GM12878 (cell line): ENCODE measurements around the gene RUNDC3A. TPM values are rescaled to one million over a fixed set of nuclear protein-coding genes. Genes with fewer than 3 reads are reported as not detected.
A peak's percentile ranks its signal among the peaks of the same experiment; 100 is the strongest.

Experiments used
- ATAC-seq: fragments of 200-7000 bp; cut with Tn5 transposase; 3 replicates; pipeline ENCODE4 v1.9.1; 2020; ENCODE audit warnings: mild to moderate bottlenecking, moderate library complexity
- BruUV-seq: library from RNA; stranded (reverse); fragments of 400-500 nt; replicated peaks from 2 replicates; lab custom pipeline; 2021; lab: Mats Ljungman, UMichigan
- CTCF ChIA-PET: fragments of 300-600 bp; sonication (Branson Sonifier 250); formaldehyde crosslinking; extraction: SDS; loops from one replicate; lab custom pipeline; 2021; ENCODE audit warnings: inconsistent platforms; lab: Yijun Ruan, JAX
- POLR2A ChIA-PET: fragments of 350-600 bp; formaldehyde crosslinking; extraction: SDS; loops from one replicate; lab custom pipeline; 2021; ENCODE audit warnings: inconsistent platforms; lab: Charles Lee
- RAD21 ChIA-PET: fragments of 300-600 bp; sonication (Branson Sonifier 250); formaldehyde crosslinking; loops from one replicate; lab custom pipeline; 2023; ENCODE audit warnings: antibody characterized with exemption; ENCODE audit not compliant: unreplicated experiment; lab: Charles Lee
- SMC1A ChIA-PET: fragments of 300-600 bp; sonication (Branson Sonifier 250); formaldehyde crosslinking; loops from one replicate; lab custom pipeline; 2023; ENCODE audit not compliant: unreplicated experiment, uncharacterized antibody; lab: Charles Lee
- DNase-seq: peaks from one replicate; pipeline ENCODE4 v3.0.0-alpha.2; 2011; ENCODE audit warnings: low read depth, low spot score
- FAIRE-seq: peaks from 3 replicates; lab custom pipeline; 2011; peaks lifted over from hg19 to GRCh38; lab: Jason Lieb, UNC
- H2AFZ ChIP-seq: 2 replicates; pipeline ENCODE4 v1.6.0; 2011; ENCODE audit warnings: low read depth, low read length, control low read depth; ENCODE audit not compliant: control insufficient read depth
- H3K27ac ChIP-seq: 2 replicates; pipeline ENCODE4 v1.5.1; 2011; ENCODE audit warnings: control low read depth; ENCODE audit not compliant: control insufficient read depth, insufficient read depth
- H3K27me3 ChIP-seq, 2 experiments: replicated peaks in 1 of 2; 2 replicates each; pipeline versions ENCODE4 v1.6.0 to v1.6.1; 2011; ENCODE audit warnings: low read length in 1 of 2; ENCODE audit not compliant: control insufficient read depth in 2 of 2, insufficient read depth in 2 of 2
- H3K36me3 ChIP-seq, 2 experiments: 2 replicates each; pipeline ENCODE4 v1.5.1; 2011; ENCODE audit warnings: low read length in 1 of 2; ENCODE audit not compliant: control insufficient read depth in 2 of 2, insufficient read depth in 2 of 2
- H3K4me1 ChIP-seq: 2 replicates; pipeline ENCODE4 v1.6.1; 2011; ENCODE audit warnings: mild to moderate bottlenecking, low read length, moderate library complexity, mixed read lengths; ENCODE audit not compliant: control insufficient read depth, insufficient read depth
- H3K4me2 ChIP-seq: 2 replicates; pipeline ENCODE4 v1.6.0; 2011; ENCODE audit warnings: control low read depth; ENCODE audit not compliant: control insufficient read depth, insufficient read depth
- H3K4me3 ChIP-seq: fragments of 200-600 bp; sonication (generic); 2 replicates; pipeline ENCODE4 v1.5.1; 2016
- H3K79me2 ChIP-seq: 2 replicates; pipeline ENCODE4 v1.6.0; 2011; ENCODE audit warnings: low read length; ENCODE audit not compliant: control insufficient read depth, insufficient read depth
- H3K9ac ChIP-seq: 2 replicates; pipeline ENCODE4 v1.8.0; 2011; ENCODE audit warnings: low read length, control low read depth, mixed read lengths; ENCODE audit not compliant: control insufficient read depth, insufficient read depth
- H3K9me3 ChIP-seq: replicated peaks from 3 replicates; pipeline ENCODE4 v1.5.1; 2011; ENCODE audit warnings: mild to moderate bottlenecking, low read length; ENCODE audit not compliant: control insufficient read depth, insufficient read depth
- H4K20me1 ChIP-seq: 2 replicates; pipeline ENCODE4 v1.6.0; 2011; ENCODE audit not compliant: control insufficient read depth, insufficient read depth
- EED ChIP-seq: sonication (generic); IDR thresholded peaks from 2 replicates; pipeline ENCODE4 v1.6.1; 2016; ENCODE audit warnings: antibody characterized with exemption, low read depth
- JUND ChIP-seq: IDR thresholded peaks from 2 replicates; pipeline ENCODE4 v1.6.1; 2012; ENCODE audit warnings: low read depth, mild to moderate bottlenecking, low read length, improper control_type of control experiment, moderate library complexity
- NR2F1 ChIP-seq: fragments of 450-650 bp; conservative IDR thresholded peaks from 2 replicates; pipeline ENCODE4 v1.6.1; 2017; ENCODE audit warnings: mild to moderate bottlenecking
- POLR2A ChIP-seq: IDR thresholded peaks from 2 replicates; pipeline ENCODE4 v1.6.1; 2011; ENCODE audit warnings: low read depth, mild to moderate bottlenecking, low read length
- SKIL ChIP-seq: fragments of 450-650 bp; IDR thresholded peaks from 2 replicates; pipeline ENCODE4 v1.6.1; 2017; ENCODE audit warnings: mild to moderate bottlenecking, low read depth, inconsistent platforms; ENCODE audit not compliant: poor library complexity, severe bottlenecking
- SMARCA5 ChIP-seq: fragments of 450-650 bp; IDR thresholded peaks from 2 replicates; pipeline ENCODE4 v1.6.1; 2017; ENCODE audit warnings: mild to moderate bottlenecking
- WGBS: methylation state at CpG from one replicate; pipeline ENCODE4 v1.1.6; 2016; ENCODE audit warnings: low lambda C conversion rate; ENCODE audit not compliant: insufficient replicate concordance, insufficient coverage; ENCODE audit errors: missing lambda C conversion rate; 5-methylcytosine and 5-hydroxymethylcytosine counted together
- in situ Hi-C: fragments of 300-500 bp; cut with MboI; formaldehyde crosslinking; loops from 9 replicates; pipeline ENCODE4 v1.14.3; 2018; ENCODE audit warnings: mixed read lengths
- intact Hi-C: fragments of 100-400 bp; cut with micrococcal nuclease; formaldehyde crosslinking; loops from one replicate; pipeline ENCODE4 v1.14.2; 2022; ENCODE audit not compliant: unreplicated experiment
- polyA plus RNA-seq, 11 experiments: library from polyadenylated mRNA; depleted of rRNA in 4 of 11; unstranded in 6 of 11; stranded (reverse) in 5 of 11; fragments of >200 nt; fragmentation: Nextera tagmentation in 4 of 11; fragmentation: Illumina TruSeq in 1 of 11; extraction: Ambion mirVana in 4 of 11; extraction: Trizol in 1 of 11; gene quantifications; 1 replicate in 1 of 11; 2 replicates in 10 of 11; pipeline versions ENCODE4 v1.2.1 to v1.2.3, GENCODE V29; 2011 to 2016; ENCODE audit warnings: inconsistent platforms in 2 of 11, missing spikeins in 2 of 11, low read depth in 1 of 11
- total RNA-seq, 4 experiments: library from RNA; depleted of rRNA in 3 of 4; stranded (reverse); fragments of >200 nt in 3 of 4; fragmentation: Illumina TruSeq in 1 of 4; extraction: Trizol in 1 of 4; gene quantifications; 2 replicates each; pipeline versions ENCODE4 v1.2.1 to v1.2.3, GENCODE V29; 2013 to 2021

Gene RUNDC3A
- total and polyA plus RNA-seq, 10 of the 15 experiments (the other 5 are each of a cell fraction or from before 2014, with no cell fraction given): 0.07 to 0.17 TPM; not detected in 8

GRCh38 chr17:44320066-44320465 is 11.7 kb downstream of the RUNDC3A start:
- no TSS peak for BruUV-seq
- TF ChIP-seq SMARCA5 (no peak), JUND (no peak), POLR2A (peak; percentile 17; the same call in 1 of the 2 replicates)
- H3K4me3 ChIP-seq: no peak overlapping the region
- H2AFZ ChIP-seq: no peak overlapping the region
- no peak overlapping the region for H3K27ac ChIP-seq
- ATAC-seq: no peak
- DNase-seq: no peak
- H3K79me2 ChIP-seq: peaks cover 19% of the 10 kb centered on the region
- no peak for FAIRE-seq
- ChIA-PET POLR2A (no interaction called here), RAD21 (interaction anchor here (1.3 kb wide), 1 partner anchor 11 kb away, joined by 3 read pairs; no protein-coding TSS in a partner anchor), CTCF (interaction anchor here (0.9 to 2.4 kb wide), 3 partner anchors 11 to 110 kb away, joined by 3 to 6 read pairs (median 4); no protein-coding TSS in a partner anchor), SMC1A (interaction anchor here (0.6 to 1.4 kb wide), 3 partner anchors 62 to 151 kb away, joined by 3 to 4 read pairs (median 3); no protein-coding TSS in a partner anchor)
- H3K9me3 ChIP-seq: no peaks in the 10 kb centered on the region
- intact Hi-C loops (no loop called here), in situ Hi-C loops (no loop called here)
- H3K4me2 ChIP-seq: no peak overlapping the region
- WGBS: 91% methylated on average over 13 of the region's 18 CpGs
- peaks cover 11% of the 10 kb centered on the region for H3K4me1 ChIP-seq
- 0 out of 2 replicates have a peak, but pooled peaks cover 2% of the 10 kb centered on the region for H4K20me1 ChIP-seq
- no peak overlapping the region for H3K9ac ChIP-seq
- H3K27me3 ChIP-seq: peaks cover 3 to 9% of the 10 kb centered on the region in 2 experiments; a peak in 3 of 4 replicates
- peaks cover 8 to 19% of the 10 kb centered on the region in 2 experiments; a peak in 3 of 4 replicates for H3K36me3 ChIP-seq

GRCh38 chr17:44321246-44322120 is 13.1 kb downstream of the RUNDC3A start:
- no peak for DNase-seq
- H3K36me3 ChIP-seq: peaks cover 8 to 19% of the 10 kb centered on the region in 2 experiments; a peak in 3 of 4 replicates
- H3K9ac ChIP-seq: no peak overlapping the region
- H3K27ac ChIP-seq: no peak overlapping the region
- SMC1A ChIA-PET: interaction anchor here (1.2 to 1.8 kb wide), 3 partner anchors 63 to 112 kb away, joined by 3 to 4 read pairs (median 4); no protein-coding TSS in a partner anchor
- no peak for ATAC-seq
- in situ Hi-C loops: no loop called here
- RAD21 ChIA-PET: interaction anchor here (0.6 to 2.0 kb wide), 2 partner anchors 19 to 112 kb away, joined by 3 to 4 read pairs; no protein-coding TSS in a partner anchor
- WGBS: 98% methylated on average over 21 of the region's 21 CpGs
- no peak for FAIRE-seq
- H4K20me1 ChIP-seq: 0 out of 2 replicates have a peak, but pooled peaks cover under 1% of the 10 kb centered on the region
- no peaks in the 10 kb centered on the region for H3K9me3 ChIP-seq
- no peak overlapping the region for H3K4me2 ChIP-seq
- POLR2A ChIA-PET: interaction anchor here (0.5 to 0.6 kb wide), 3 partner anchors 45 to 100 kb away, joined by 3 read pairs; no protein-coding TSS in a partner anchor
- peaks cover 26% of the 10 kb centered on the region for H3K79me2 ChIP-seq
- CTCF ChIA-PET: interaction anchor here (2.4 kb wide), 1 partner anchor 112 kb away, joined by 6 read pairs; no protein-coding TSS in a partner anchor
- intact Hi-C loops: no loop called here
- H2AFZ ChIP-seq: no peak overlapping the region
- H3K4me1 ChIP-seq: peaks cover 5% of the 10 kb centered on the region; the same call in 1 of the 2 replicates
- no peak for TF ChIP-seq EED
- 0 out of 2 replicates have a peak, but pooled peaks have one; percentile 36 for TF ChIP-seq NR2F1
- TF ChIP-seq SKIL: no peak
- TF ChIP-seq, all 136 proteins: peak for 1
- no peak overlapping the region for H3K4me3 ChIP-seq
- BruUV-seq: no TSS peak
- peaks cover 0 to 3% of the 10 kb centered on the region in 2 experiments; a peak in 1 of 4 replicates for H3K27me3 ChIP-seq
